NCI-H1930 (cell line): ENCODE data around the gene PCDH18.
"Not testable (repeated sequence)": the region's sequence is repeated elsewhere in the genome, so short reads cannot be mapped to it uniquely, and the experiment has no call there.

Experiments
- DNase-seq, 2 experiments: peaks; one replicate each; lab custom pipeline; 2025; lab: John Stamatoyannopoulos, UW

Gene PCDH18

DNA sequence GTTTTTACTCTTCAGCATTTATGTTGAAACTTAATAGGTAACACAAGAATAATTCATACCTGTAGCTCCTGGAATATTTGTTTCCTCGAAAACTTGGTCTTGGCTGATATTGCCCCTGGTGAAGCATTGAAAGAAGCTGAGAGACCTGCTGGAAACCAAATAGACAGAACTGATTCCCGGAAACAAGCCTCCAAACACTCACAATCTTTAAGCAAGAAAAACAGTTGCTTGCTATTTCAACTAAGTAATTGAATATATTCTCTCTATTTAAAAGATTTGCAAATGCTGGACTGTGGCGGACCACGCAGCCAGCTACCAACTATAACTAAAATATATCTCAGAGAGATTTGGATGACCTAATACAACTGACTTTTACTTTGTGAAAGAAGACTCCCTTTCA lies 3.6 kb downstream of the PCDH18 start:
- DNase-seq: no peak

DNA sequence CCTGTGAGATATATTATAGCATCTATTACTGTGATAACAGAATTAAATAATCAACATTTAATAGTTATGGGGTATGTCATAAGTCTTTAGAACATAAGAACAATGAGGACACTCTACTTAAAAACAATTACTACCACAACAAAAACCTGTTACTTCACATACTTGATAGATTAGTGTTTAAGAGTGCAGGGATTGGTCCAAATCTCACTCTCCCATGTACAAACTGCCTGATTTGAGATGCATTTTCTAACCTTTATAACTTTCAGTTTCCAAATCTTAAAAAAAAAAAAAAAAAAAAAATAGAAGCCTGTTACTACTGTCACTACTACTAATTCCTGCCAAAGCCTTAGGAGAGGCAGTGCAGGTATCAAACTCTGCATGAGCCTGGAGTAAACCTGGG lies 5.6 kb downstream of the PCDH18 start:
- no peak for DNase-seq

DNA sequence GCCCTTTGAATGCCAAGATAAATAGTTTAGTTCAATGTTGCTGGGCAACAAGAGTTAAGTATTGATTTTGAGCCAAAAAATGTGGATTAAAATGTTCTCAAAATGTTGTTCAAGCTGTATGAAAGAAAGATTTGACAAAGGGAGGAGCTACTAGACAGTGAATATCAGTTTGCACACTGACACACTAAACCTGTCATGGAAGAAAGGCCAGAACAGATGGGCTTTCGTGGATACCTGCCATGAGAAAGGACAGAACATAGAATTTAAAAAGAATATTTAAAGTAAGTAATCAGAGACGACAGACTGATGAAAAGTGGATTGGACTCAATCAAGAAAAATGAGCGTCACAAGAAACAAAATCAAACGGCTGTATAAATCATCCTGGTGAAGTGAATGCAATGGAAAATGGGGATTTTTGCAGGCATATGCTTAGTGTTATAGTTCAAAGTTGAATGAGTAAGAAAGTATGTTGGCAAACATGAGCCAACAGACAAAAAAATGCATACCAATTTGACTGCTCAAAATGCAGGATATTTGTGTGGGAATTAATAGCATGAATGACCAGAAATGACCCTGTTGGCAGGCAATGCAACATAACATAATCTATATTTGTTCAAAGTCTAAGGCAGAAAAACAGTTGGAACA lies 7.4 kb downstream of the PCDH18 start:
- DNase-seq: no peak

DNA sequence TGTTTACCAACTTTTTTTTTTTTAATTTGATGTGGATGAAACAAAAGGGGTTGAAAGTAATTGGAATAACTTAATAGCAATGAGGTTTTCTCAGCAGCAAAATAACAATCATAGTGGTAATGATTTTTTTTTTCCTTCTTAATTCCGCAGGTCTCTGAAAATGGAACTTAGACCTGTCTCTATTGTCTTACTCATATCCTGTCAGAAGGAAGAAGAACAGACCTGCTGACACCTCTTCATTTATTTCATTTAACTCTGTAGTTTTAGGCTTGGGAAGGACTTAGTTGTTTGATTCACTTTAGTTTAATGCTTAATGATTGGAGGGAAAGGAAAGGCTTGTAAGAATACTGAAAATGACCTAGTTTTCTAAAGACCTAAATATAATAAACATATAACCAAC lies 9.0 kb downstream of the PCDH18 start:
- no peak for DNase-seq

DNA sequence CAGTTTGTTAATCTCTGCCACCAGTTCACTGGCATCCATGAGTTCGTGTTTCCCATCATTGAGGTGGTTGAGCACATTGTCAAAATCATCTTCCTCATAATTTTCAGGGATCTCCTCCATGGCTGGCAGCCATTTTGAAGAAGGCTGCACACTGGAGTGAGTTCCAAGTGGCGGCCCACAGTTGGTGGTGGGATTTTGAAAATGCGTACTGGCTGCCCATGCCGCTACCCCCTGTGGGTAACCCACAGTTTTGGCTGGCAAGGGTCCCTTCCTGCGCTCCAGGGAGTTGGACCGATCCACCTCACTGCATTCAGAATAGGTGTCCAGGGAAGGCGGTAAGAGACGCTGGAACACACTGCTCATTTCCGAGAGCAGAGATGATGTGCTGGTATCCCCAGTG lies 11.2 kb downstream of the PCDH18 start:
- DNase-seq: no peak

DNA sequence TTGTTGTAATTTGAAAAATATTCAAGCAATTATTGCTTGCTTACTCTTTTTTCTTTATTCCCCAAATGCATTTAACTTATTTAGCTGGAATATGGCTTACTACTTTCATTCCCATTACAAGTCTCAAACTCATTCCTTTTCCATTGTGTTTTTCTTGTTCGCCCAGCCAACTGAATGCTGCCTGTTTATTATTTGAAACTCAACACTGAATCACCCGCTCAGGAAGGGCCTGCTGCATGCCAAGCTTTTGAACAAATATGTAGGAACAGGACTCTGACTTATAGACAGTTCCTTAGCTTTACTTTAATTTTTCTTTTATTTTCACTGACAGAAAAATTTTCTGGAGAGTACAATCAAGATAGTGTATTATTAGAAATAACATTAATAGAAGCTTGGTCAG lies 12.9 kb downstream of the PCDH18 start:
- no peak for DNase-seq

DNA sequence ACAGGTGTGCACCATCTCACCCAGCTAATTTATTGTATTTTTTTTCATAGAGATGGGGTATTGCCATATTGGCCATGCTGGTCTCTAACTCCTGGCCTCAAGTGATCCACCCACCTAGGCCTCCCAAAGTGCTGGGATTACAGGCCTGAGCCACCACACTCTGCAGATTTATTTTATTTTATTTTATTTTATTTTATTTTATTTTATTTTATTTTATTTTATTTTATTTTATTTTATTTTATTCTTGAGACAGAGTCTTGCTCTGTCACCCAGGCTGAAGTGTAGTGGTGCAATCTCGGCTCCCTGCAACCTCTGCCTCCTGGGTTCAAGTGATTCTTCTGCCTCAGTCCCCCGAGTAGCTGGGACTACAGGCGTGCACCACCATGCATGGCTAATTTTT lies 15.0 kb downstream of the PCDH18 start:
- not testable (repeated sequence) for DNase-seq

DNA sequence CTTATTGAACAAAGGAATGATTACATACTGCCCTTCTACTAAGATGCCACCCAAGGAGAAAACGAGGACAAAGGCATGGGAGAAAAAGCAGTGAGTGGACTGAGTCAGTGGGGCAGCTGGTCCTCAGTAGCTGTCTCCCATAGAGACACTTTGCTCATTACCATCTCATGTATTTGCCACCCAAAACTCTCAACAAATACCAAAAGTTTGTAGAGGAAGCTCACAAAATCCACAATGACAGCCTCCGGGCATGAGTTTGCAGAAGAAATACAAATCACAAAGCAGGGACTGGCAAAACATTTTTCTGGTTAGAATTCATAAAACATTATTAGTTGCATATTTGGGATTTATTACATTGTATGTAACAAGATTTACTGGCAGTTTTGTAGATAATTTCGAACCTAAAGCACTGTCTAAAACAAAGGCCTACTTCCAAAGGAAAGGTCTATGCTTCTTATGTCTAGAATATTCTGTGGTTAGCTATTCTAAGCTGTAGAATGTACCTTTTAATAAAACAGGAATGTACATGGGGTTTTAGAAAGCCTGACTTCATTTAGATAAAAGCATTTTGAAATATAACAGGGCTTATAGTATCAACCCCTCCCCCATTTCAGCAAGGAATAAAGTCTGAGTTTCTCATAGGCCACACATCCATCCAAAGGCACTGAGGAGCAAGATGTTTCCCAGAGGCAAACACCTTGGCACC lies 17.7 kb downstream of the PCDH18 start:
- DNase-seq: no peak

DNA sequence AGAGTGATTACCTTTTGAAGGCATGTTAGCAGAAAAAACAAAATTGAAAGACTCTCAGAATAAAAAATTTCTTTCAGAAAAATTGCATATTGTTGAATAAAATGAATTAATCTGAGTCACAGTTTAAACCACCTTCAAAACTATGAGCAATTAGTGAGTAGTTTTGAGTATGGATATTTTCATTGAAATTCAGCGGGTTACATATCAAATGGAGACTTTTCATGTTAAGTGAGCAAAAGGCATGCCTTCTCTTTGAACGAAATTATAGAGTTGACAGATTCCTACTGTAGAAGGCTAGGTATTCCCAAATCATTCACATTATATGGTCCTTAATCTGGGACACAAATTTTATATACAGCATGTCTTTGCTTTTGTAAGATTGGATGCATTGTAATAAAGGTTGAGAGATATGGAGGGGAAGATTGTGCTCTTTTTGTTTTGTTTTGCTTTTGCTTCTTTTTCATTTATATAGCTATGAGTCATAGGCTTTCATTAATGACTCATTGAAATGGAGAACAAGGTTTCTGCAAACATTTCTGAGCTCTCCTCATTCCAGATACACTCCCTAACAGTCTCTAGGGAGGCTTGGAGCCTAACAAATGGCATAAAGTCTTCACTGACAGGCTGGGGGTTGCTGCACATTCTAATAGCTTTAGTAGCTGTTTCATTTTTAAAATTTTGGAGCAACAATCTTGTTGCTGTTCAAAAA lies 21.6 kb downstream of the PCDH18 start:
- peak in 1 of 2 experiments; percentile 6 for DNase-seq

DNA sequence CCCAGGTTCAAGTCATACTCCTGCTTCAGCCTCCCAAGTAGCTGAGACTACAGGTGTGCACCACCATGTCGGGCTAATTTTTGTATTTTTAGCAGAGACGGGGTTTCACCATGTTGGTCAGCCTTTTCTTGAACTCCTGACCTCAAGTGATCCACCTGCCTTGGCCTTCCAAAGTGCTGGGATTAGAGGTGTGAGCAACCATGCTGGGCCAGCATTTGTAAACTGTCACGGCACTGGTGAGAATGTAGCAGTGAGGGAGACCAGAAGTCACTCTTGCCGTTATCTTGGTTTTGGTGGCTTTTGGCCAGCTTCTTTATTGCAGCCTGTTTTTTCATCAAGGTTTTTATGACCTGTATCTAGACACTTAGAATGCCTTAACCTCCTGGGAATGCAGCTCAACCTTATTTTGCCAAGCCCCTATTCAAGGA lies 22.4 kb downstream of the PCDH18 start:
- no peak for DNase-seq

DNA sequence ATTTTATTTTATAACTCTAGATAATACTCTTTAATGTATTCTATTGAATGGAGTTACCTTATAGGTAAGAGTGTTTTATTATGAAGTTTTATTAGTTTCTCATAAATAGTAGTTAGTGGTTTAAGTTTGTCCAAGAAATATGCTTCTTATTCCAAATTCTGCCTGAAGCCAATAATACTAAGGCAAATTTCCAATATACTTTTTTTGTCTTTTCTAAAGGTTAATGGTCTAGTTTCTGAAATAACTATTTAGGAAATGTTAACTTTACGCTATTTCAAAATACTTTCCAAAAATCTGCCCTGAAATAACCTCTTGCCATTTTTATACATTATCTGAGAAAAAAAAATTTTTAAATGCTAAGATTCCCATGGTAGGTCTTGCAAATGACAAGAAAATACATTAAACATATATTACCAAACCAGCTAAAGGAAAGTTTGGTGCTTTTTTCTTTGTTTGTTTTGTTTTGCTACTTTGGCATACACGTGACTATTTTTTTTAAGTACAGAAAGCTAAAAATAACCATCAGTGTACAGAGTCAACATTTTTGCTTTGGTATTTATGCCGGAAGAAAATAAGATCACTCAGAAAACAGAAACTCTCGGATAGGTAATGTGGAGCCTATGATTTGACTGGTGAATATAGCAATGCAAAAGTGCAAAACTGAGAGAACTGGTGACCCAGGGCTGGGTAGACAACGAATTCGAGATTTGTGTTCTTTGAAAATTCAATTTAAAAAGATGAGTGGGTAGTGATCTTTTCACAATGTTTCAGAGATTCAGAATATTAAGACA lies 29.8 kb downstream of the PCDH18 start:
- DNase-seq: no peak

DNA sequence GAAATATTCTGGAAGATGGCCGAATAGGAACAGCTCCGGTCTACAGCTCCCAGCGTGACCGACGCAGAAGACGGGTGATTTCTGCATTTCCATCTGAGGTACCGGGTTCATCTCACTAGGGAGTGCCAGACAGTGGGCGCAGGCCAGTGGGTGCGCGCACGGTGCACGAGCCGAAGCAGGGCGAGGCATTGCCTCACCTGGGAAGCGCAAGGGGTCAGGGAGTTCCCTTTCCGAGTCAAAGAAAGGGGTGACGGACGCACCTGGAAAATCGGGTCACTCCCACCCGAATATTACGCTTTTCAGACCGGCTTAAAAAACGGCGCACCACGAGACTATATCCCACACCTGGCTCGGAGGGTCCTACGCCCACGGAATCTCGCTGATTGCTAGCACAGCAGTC lies 36.0 kb downstream of the PCDH18 start:
- DNase-seq: not testable (repeated sequence)

DNA sequence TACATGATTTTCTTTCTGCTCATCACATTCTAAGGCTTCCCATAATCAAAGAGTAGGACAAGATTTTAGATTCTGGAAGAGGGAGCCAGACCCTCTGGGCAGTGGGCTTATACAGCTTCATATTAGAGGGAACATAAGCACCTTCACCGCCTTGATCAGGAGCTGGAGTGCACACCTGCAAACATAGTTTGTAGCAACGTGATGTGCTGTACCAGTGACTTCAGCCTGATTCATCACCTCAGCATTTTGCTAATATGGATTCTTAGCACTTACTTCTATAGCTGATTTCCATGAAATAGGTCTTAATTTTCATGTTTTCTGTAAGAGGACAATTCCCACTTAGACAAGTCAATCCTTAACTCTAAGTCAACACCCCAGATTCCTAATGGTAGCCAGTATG lies 36.7 kb downstream of the PCDH18 start:
- DNase-seq: no peak

DNA sequence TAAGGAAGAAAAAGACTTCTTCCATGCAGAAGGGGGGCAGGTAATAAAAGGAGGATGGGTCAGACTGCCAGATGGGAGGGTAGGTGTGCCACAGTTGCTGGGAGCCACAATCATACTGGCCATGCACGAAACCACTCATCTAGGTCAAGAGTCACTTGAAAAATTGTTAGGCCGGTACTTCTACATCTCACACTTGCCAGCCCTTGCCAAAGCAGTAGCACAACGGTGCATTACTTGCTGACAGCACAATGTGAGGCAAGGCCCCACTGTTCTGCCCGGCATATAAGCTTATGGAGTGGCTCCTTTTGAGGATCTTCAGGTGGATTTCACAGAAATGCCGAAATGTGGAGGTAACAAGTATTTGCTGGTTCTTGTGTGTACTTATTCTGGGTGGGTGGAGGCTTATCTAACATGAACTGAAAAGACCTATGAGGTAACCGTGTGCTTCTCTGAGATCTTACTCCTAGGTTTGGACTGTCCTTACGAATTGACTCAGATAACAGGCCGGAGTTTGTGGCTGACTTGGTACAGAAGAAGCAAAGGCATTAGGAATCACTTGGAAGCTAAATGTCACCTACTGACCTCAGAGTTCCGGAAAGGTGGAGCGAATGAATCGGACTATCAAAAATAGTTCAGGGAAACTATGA lies 48.9 kb downstream of the PCDH18 start:
- DNase-seq: not testable (repeated sequence)

DNA sequence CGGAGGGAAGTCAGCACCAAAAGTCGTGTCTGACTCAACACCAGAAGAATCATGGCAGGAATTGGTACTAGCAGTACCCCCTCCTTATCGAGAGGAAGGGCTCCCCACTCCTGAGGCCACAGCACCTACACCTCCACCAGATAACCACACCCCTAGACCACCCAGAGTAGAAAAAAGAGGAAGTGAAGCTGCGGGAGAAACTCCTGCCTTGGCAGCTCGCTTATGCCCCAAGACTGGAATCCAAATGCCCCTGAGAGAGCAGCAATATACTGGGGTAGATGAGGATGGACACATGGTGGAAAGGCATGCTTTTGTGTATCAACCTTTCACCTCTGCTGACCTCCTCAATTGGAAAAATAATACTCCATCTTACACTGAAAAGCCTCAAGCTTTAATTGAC lies 52.6 kb downstream of the PCDH18 start:
- DNase-seq: not testable (repeated sequence)

DNA sequence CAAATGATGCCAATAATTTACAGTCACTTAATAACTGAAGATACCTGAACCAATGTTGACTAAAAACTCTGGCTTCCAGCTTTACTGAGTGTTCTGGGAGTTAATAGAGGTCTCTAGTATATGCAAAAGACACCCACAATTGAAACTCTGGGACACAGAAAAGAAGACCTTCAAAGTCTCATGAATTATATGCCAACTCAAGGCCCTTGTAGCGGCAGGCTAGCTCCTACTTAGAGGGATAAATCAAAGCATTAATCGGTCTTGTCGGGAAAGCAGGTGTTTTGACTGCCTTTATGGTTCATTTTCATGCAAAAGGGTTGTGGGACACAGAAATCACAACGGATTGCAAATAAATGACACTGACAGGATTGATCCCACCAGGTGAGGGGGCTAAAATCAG lies 55.9 kb downstream of the PCDH18 start:
- no peak for DNase-seq

DNA sequence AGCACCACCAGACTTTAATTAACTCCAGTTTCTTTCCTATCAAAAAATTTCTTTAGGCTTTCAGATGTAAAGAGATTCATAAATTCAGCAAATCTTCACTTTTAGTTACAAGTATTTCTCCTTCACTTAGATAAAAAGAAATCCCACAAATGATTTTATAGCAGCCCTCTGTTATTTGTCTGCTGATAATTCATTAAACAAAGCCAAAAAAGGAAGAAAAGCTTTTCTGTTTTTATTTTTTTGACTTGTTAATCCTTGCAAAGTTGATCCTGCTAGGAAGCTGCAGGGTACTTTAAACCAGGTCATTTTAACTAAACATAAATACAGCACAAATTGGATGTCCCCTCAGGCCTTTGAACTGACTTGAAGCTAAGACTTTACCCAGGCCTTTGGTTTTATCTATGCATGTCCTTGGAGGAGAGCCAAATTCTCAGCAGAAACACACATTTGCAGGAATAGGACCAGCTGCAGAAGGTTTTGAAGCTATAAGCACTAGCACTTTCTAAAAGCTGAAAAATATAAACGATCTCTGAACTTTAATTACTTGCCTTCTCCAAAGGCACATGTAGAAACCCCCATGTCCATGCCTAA lies 57.5 kb downstream of the PCDH18 start:
- DNase-seq: no peak

DNA sequence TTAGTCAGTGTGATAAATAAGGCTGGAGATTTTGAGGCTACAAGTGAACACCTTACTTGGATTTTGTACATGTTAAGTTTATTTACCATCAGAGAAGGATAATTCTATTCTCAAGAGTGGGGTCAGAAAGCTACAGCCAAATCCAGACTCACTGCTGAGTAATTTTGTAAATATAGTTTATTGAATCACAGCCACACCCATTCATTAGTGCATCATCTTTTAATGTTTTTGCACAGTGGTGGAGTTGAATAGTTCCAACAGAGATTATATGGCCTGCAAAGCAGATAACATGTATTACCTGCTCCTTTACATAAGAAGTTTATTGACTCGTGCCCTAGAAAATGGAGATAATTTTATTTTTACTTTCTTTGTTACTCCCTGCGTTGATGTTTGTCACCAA lies 60.4 kb downstream of the PCDH18 start:
- peak; percentile 7 to 18 for DNase-seq

DNA sequence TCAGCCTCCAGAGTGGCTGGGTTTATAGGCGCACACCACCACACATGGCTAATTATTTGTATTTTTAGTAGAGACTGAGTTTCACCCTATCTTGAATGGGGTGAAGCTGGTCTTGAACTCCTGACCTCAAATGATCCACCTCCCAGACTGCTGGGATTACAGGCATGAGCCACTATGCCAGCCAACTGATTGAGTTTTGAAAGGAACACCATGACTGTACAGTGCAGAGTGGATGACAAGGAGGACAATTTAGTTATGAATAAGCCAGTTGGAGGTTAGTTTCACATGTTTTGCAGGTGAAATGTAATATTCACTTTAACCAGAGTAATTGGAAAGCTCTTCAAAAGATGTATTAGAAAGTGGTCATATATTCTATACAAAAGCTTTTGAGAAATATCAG lies 60.8 kb downstream of the PCDH18 start:
- DNase-seq: no peak

DNA sequence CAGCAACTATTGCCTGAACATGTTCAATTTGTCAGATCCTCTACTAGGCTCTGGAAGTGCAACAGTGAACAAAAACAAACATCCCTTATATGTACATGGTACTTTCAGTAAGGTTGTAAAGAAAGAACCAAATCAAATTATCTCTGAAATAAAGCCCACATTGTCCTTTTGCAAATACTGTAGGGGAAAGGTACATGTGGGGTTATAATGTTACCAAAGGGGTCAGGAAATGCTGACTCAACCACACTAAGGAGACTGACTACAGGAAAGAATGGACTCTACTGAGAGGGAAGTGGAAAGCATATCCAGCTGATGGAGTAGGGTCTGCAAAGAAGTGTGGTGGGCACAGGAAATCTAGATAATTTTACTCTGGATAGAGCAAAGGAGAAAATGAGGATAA lies 61.5 kb downstream of the PCDH18 start:
- no peak for DNase-seq
